ENCODE data around the gene EID2. TPM values are rescaled to one million over a fixed set of nuclear protein-coding genes. Genes with fewer than 3 reads are reported as not detected.

The EID2 gene
- total RNA-seq, 6 donors from 2014 or later, result 9.4 to 24.2 (median 16.2) TPM

DNA sequence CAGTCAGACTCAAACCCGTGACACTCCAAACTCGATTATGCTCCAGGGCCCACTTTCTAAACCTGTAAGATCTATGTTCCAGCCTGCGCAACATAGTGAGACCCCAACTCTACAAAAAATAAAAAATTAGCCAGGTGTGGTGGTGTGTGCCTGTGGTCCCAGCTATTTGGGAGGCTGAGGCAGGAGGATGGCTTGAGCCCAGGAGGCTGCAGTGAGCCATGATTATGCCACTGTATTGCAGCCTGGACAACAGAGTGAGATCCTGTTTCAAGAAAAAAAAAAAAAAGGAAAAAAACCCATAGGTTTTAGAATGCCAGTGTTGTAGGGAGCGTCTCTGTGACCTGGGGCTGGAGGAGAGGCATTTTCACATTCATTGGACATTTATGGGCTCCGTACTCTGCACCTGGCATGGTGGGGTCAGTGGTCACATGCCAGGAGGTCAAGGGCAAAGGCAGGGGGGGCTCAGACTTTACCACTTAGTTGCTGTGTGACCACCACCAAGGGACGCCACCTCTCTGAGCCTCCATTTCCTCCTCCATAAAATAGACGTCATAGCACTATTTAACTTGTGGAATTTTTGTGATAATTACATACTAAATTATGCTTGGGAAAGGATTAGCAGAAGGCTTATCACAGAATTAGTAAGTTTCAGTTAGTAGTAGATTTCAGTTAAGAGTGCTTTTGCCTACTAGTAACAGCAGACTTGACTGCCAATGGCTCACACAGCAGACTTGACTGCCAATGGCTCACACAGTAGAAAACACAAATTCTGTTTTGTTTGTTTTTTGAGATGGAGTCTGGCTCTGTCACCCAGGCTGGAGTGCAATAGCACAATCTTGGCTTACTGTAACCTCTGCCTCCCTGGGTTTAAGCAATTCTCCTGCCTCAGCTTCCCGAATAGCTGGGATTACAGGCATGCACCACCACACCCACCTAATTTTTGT lies 19.1 kb downstream of the EID2 start:
- DNase-seq, result no peak
- ATAC-seq (ENCODE audit: low FRiP score in 2 of 2), result no peak
- Histone ChIP-seq H3K4me1 (peaks cover under 1 to 4% (median 1%) of the 10 kb centered on the region in 4 donors), H3K4me3 (no peak overlapping the region), H3K36me3 (no peaks in the 10 kb centered on the region), H3K27me3 (peaks cover 0 to 7% (median 3%) of the 10 kb centered on the region in 4 donors), H3K27ac (no peak overlapping the region), H3K9me3 (no peaks in the 10 kb centered on the region)
- TF ChIP-seq POLR2A (IDR thresholded peaks at IDR 0.05), result no peak
- TF ChIP-seq, protein P1, sequence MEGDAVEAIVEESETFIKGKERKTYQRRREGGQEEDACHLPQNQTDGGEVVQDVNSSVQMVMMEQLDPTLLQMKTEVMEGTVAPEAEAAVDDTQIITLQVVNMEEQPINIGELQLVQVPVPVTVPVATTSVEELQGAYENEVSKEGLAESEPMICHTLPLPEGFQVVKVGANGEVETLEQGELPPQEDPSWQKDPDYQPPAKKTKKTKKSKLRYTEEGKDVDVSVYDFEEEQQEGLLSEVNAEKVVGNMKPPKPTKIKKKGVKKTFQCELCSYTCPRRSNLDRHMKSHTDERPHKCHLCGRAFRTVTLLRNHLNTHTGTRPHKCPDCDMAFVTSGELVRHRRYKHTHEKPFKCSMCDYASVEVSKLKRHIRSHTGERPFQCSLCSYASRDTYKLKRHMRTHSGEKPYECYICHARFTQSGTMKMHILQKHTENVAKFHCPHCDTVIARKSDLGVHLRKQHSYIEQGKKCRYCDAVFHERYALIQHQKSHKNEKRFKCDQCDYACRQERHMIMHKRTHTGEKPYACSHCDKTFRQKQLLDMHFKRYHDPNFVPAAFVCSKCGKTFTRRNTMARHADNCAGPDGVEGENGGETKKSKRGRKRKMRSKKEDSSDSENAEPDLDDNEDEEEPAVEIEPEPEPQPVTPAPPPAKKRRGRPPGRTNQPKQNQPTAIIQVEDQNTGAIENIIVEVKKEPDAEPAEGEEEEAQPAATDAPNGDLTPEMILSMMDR (IDR thresholded peaks at IDR 0.05), result no peak
- no peak for TF ChIP-seq EP300 (IDR thresholded peaks at IDR 0.05)
- no peak for TF ChIP-seq POLR2AphosphoS5 (IDR thresholded peaks at IDR 0.05)
- WGBS, 2 donors, result 84 to 86% methylated on average over 8 of the region's 8 CpGs

DNA sequence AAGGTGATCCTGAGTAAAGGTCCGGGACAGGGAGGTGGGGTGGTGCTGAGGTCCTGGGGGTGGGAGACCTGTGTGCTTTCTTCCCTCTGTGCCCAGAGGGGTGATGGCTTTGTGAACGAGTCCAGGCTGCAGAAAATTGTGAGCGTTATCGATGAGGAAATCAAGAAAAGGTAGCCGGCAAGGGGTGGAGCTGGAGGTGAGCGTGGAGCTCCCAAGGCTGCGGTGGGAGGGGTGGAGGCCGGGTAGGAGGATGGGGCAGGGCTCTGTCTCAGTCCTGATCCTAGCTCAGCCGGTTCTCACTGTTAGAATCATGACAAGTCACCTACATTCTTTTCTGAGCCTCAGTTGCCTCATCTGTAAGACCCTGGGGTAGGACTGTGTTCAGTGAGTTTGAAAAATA lies 21.0 kb downstream of the EID2 start:
- peaks cover 0 to 25% (median 16%) of the 10 kb centered on the region in 4 donors for H3K27me3 ChIP-seq
- 61 to 72% methylated on average over 9 of the region's 9 CpGs for WGBS, 2 donors

DNA sequence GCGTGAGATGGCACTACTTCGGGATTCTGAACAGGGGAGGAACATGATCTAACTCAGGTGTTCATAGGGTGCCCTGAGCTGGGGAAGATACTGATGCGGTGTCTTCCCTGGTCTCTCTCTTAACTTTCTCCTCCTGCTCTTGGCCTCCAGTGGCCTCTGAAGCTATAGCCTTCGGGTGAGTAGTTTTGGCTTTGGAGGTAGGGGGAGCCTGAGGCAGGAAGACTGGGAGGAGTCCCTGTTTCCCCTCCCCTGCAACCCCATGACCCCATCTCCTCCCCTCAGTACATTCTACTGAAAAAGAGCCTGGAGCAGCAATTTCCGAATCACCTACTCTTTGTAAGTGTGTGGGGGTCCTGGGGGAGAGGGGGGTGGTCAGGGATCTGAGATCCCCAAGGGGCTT lies 21.5 kb downstream of the EID2 start:
- peaks cover 9 to 18% (median 12%) of the 10 kb centered on the region in 4 donors for H3K4me1 ChIP-seq
- no peak for TF ChIP-seq POLR2AphosphoS5 (IDR thresholded peaks at IDR 0.05)
- TF ChIP-seq POLR2A (IDR thresholded peaks at IDR 0.05), result no peak
- TF ChIP-seq EP300 (IDR thresholded peaks at IDR 0.05), result no peak
- TF ChIP-seq, protein P1 (IDR thresholded peaks at IDR 0.05), result no peak
- no peak overlapping the region for H3K27ac ChIP-seq
- H3K36me3 ChIP-seq, result no peaks in the 10 kb centered on the region
- ATAC-seq (ENCODE audit: low FRiP score in 2 of 2) (no peak), DNase-seq (no peak)
- peaks cover 0 to 29% (median 16%) of the 10 kb centered on the region in 4 donors for H3K27me3 ChIP-seq
- 57 to 62% methylated on average over 5 of the region's 5 CpGs for WGBS, 2 donors
- no peak overlapping the region for H3K4me3 ChIP-seq
- no peaks in the 10 kb centered on the region for H3K9me3 ChIP-seq

More for the DNA sequence above, 21.0 kb downstream of the EID2 start:
- Histone ChIP-seq H3K9me3 (no peaks in the 10 kb centered on the region), H3K36me3 (no peaks in the 10 kb centered on the region), H3K4me1 (peaks cover 9 to 18% (median 12%) of the 10 kb centered on the region in 4 donors), H3K4me3 (no peak overlapping the region), H3K27ac (no peak overlapping the region)
- TF ChIP-seq POLR2A (IDR thresholded peaks at IDR 0.05), result no peak
- no peak for TF ChIP-seq POLR2AphosphoS5 (IDR thresholded peaks at IDR 0.05)
- TF ChIP-seq, protein P1 (IDR thresholded peaks at IDR 0.05), result no peak
- DNase-seq (no peak), ATAC-seq (ENCODE audit: low FRiP score in 2 of 2) (no peak)

DNA sequence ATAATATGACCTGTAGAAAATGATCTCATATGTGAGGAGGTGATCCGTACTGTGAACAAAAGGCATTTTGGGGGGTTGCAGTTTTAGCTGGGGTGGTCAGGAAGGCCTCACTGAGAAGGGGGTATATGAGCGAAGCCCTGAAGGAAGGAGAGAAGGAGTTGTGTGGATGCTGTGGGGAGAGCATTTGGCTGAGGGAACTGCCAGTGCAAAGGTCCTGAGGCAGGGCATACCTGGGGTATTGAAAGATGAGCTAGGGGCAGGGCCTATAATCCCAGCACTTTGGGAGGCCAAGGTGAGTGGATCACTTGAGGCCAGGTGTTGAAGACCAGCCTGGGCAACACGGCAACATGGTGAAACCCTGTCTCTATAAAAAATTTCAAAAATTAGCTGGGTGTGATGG lies 22.5 kb downstream of the EID2 start:
- TF ChIP-seq EP300 (IDR thresholded peaks at IDR 0.05) (no peak), POLR2A (IDR thresholded peaks at IDR 0.05) (no peak), POLR2AphosphoS5 (IDR thresholded peaks at IDR 0.05) (no peak)
- TF ChIP-seq, protein P1 (IDR thresholded peaks at IDR 0.05), result no peak
- ATAC-seq (ENCODE audit: low FRiP score in 2 of 2) (no peak), DNase-seq (no peak)
- no peak overlapping the region for H3K4me3 ChIP-seq
- no peaks in the 10 kb centered on the region for H3K9me3 ChIP-seq
- no peak overlapping the region for H3K27ac ChIP-seq
- peaks cover 0 to 29% (median 16%) of the 10 kb centered on the region in 4 donors for H3K27me3 ChIP-seq
- 79 to 87% methylated on average over 3 of the region's 3 CpGs for WGBS, 2 donors
- H3K4me1 ChIP-seq, result peaks cover 9 to 18% (median 12%) of the 10 kb centered on the region in 4 donors
- no peaks in the 10 kb centered on the region for H3K36me3 ChIP-seq

Data from upper lobe of left lung (tissue), 6 donors.